CD4-positive, alpha-beta memory T cell (primary cell): Measurements from ENCODE around the gene ATP8B4. TPM values are rescaled to one million over a fixed set of nuclear protein-coding genes. Genes with fewer than 3 reads are reported as not detected.

Experiments
- CTCF ChIA-PET: fragments of 350-600 bp; sonication (Branson Sonifier 250); formaldehyde crosslinking; loops from one replicate; lab custom pipeline; 2021; ENCODE audit warnings: inconsistent platforms; ENCODE audit not compliant: partially characterized antibody; lab: Charles Lee
- POLR2A ChIA-PET: fragments of 350-600 bp; sonication (Branson Sonifier 250); formaldehyde crosslinking; loops from one replicate; lab custom pipeline; 2021; ENCODE audit not compliant: partially characterized antibody; lab: Charles Lee
- DNase-seq, 5 donors: peaks; one replicate each; pipeline versions ENCODE4 v3.0.0 to v3.0.0-alpha.2; 2020 to 2022; ENCODE audit warnings: mixed read lengths in 1 of 5
- H3K27ac ChIP-seq: one replicate; pipeline ENCODE4 v1.7.0; 2013; ENCODE audit warnings: low read depth, low read length
- H3K27me3 ChIP-seq: 2 replicates; pipeline ENCODE4 v1.7.0; 2013; ENCODE audit warnings: mild to moderate bottlenecking, low read length, moderate library complexity; ENCODE audit not compliant: insufficient read depth
- H3K36me3 ChIP-seq: 2 replicates; pipeline ENCODE4 v1.7.0; 2013; ENCODE audit warnings: mild to moderate bottlenecking, low read length, moderate library complexity; ENCODE audit not compliant: insufficient read depth
- H3K4me1 ChIP-seq: 2 replicates; pipeline ENCODE4 v1.7.0; 2013; ENCODE audit warnings: mild to moderate bottlenecking, low read length, moderate library complexity; ENCODE audit not compliant: insufficient read depth
- H3K4me3 ChIP-seq, 2 donors: one replicate each; pipeline ENCODE4 v1.7.0; 2013; ENCODE audit warnings: low read length in 2 of 2, mild to moderate bottlenecking in 1 of 2
- H3K9me3 ChIP-seq, 2 donors: one replicate each; pipeline ENCODE4 v1.7.0; 2013; ENCODE audit warnings: low read length in 2 of 2, control low read depth in 1 of 2; ENCODE audit not compliant: control insufficient read depth in 1 of 2
- H3K27ac Mint-ChIP-seq, 7 donors: one replicate each; pipeline ENCODE4 v1.8.0; 2020 to 2021; ENCODE audit warnings: mixed read lengths in 7 of 7, mild to moderate bottlenecking in 6 of 7, inconsistent platforms in 3 of 7, moderate library complexity in 3 of 7
- H3K27me3 Mint-ChIP-seq, 2 donors: one replicate each; pipeline ENCODE4 v1.8.0; 2020 to 2021; ENCODE audit warnings: mixed read lengths in 2 of 2
- H3K36me3 Mint-ChIP-seq, 2 donors: one replicate each; pipeline ENCODE4 v1.8.0; 2020 to 2021; ENCODE audit warnings: mixed read lengths in 2 of 2, inconsistent platforms in 1 of 2, mild to moderate bottlenecking in 1 of 2
- H3K4me1 Mint-ChIP-seq, 4 donors: one replicate each; pipeline ENCODE4 v1.8.0; 2020 to 2021; ENCODE audit warnings: mixed read lengths in 4 of 4, mild to moderate bottlenecking in 1 of 4
- H3K4me3 Mint-ChIP-seq, 8 donors: one replicate each; pipeline ENCODE4 v1.8.0; 2020 to 2021; ENCODE audit warnings: mixed read lengths in 8 of 8, mild to moderate bottlenecking in 7 of 8, moderate library complexity in 6 of 8, inconsistent platforms in 3 of 8
- H3K9me3 Mint-ChIP-seq, 8 donors: one replicate each; pipeline ENCODE4 v1.8.0; 2020 to 2021; ENCODE audit warnings: mixed read lengths in 8 of 8, mild to moderate bottlenecking in 5 of 8, inconsistent platforms in 3 of 8, moderate library complexity in 1 of 8
- intact Hi-C: fragments of 100-400 bp; cut with micrococcal nuclease; formaldehyde crosslinking; loops from one replicate; pipeline ENCODE4 v1.15.1; 2023
- polyA plus RNA-seq, 2 donors: library from polyadenylated mRNA; unstranded; fragments of 300-500 nt; fragmentation: Illumina TruSeq; gene quantifications; one replicate each; pipeline ENCODE4 v1.2.3, GENCODE V29; 2021
- total RNA-seq, 2 experiments: library from RNA; stranded (reverse); gene quantifications; one replicate each; pipeline ENCODE4 v1.2.3, GENCODE V29; 2021

The ATP8B4 gene
- total and polyA plus RNA-seq, 4 experiments from 2014 or later = 0.11 to 0.67 (median 0.44) TPM; not detected in 1

GRCh38 chr15:49888734-49889133 is 230.3 kb downstream of the ATP8B4 start:
- intact Hi-C loops = no loop called here

GRCh38 chr15:49888323-49888693 is 230.7 kb downstream of the ATP8B4 start:
- ChIA-PET CTCF (no interaction called here), POLR2A (no interaction called here)
- intact Hi-C loops = no loop called here
- no peaks in the 10 kb centered on the region for H3K36me3 ChIP-seq
- no peaks in the 10 kb centered on the region for H3K9me3 ChIP-seq
- H3K27me3 Mint-ChIP-seq = peaks cover 0 to 2% of the 10 kb centered on the region in 2 donors
- no peaks in the 10 kb centered on the region for H3K4me1 ChIP-seq
- no peaks in the 10 kb centered on the region for H3K27me3 ChIP-seq
- H3K27ac Mint-ChIP-seq = no peak overlapping the region
- no peak overlapping the region for H3K4me3 ChIP-seq
- no peak overlapping the region for H3K4me3 Mint-ChIP-seq
- H3K9me3 Mint-ChIP-seq = no peaks in the 10 kb centered on the region
- no peaks in the 10 kb centered on the region for H3K36me3 Mint-ChIP-seq
- no peak overlapping the region for H3K27ac ChIP-seq
- no peaks in the 10 kb centered on the region for H3K4me1 Mint-ChIP-seq
- DNase-seq = no peak

More at GRCh38 chr15:49888734-49889133, 230.3 kb downstream of the ATP8B4 start:
- Mint-ChIP-seq H3K9me3 (no peaks in the 10 kb centered on the region), H3K36me3 (no peaks in the 10 kb centered on the region), H3K4me1 (no peaks in the 10 kb centered on the region), H3K27ac (no peak overlapping the region), H3K4me3 (no peak overlapping the region), H3K27me3 (peaks cover 0 to 2% of the 10 kb centered on the region in 2 donors)
- no peak for DNase-seq
- Histone ChIP-seq H3K9me3 (no peaks in the 10 kb centered on the region), H3K27ac (no peak overlapping the region), H3K27me3 (no peaks in the 10 kb centered on the region), H3K4me1 (no peaks in the 10 kb centered on the region), H3K36me3 (no peaks in the 10 kb centered on the region), H3K4me3 (no peak overlapping the region)
- ChIA-PET CTCF (no interaction called here), POLR2A (no interaction called here)

GRCh38 chr15:49887659-49888322 is 231.2 kb downstream of the ATP8B4 start:
- no peaks in the 10 kb centered on the region for H3K36me3 Mint-ChIP-seq
- no peaks in the 10 kb centered on the region for H3K27me3 ChIP-seq
- no peaks in the 10 kb centered on the region for H3K9me3 Mint-ChIP-seq
- no peak overlapping the region for H3K27ac ChIP-seq
- no peak overlapping the region for H3K27ac Mint-ChIP-seq
- H3K36me3 ChIP-seq = no peaks in the 10 kb centered on the region
- no peak for DNase-seq
- H3K9me3 ChIP-seq = no peaks in the 10 kb centered on the region
- intact Hi-C loops = no loop called here
- POLR2A ChIA-PET = no interaction called here
- peaks cover 0 to 2% of the 10 kb centered on the region in 2 donors for H3K27me3 Mint-ChIP-seq
- H3K4me1 ChIP-seq = no peaks in the 10 kb centered on the region
- H3K4me3 Mint-ChIP-seq = no peak overlapping the region
- CTCF ChIA-PET = no interaction called here
- H3K4me1 Mint-ChIP-seq = no peaks in the 10 kb centered on the region
- H3K4me3 ChIP-seq = no peak overlapping the region

- Mint-ChIP-seq H3K27me3 (peaks cover 0 to 2% of the 10 kb centered on the region in 2 donors), H3K9me3 (no peaks in the 10 kb centered on the region), H3K36me3 (no peaks in the 10 kb centered on the region), H3K4me1 (no peaks in the 10 kb centered on the region), H3K4me3 (no peak overlapping the region), H3K27ac (no peak overlapping the region)
- no peak overlapping the region for H3K27ac ChIP-seq
- CTCF ChIA-PET = no interaction called here
- no peaks in the 10 kb centered on the region for H3K4me1 ChIP-seq
- H3K9me3 ChIP-seq = no peaks in the 10 kb centered on the region
- no peak overlapping the region for H3K4me3 ChIP-seq
- POLR2A ChIA-PET = no interaction called here
- no peaks in the 10 kb centered on the region for H3K27me3 ChIP-seq
- intact Hi-C loops = no loop called here
- no peaks in the 10 kb centered on the region for H3K36me3 ChIP-seq
- no peak for DNase-seq
These were observed 235.9 kb downstream of the ATP8B4 start for GRCh38 chr15:49883121-49883520.

GRCh38 chr15:49881866-49882265 is 237.2 kb downstream of the ATP8B4 start:
- Histone ChIP-seq H3K36me3 (no peaks in the 10 kb centered on the region), H3K9me3 (no peaks in the 10 kb centered on the region), H3K27me3 (no peaks in the 10 kb centered on the region), H3K4me3 (no peak overlapping the region), H3K27ac (no peak overlapping the region), H3K4me1 (no peaks in the 10 kb centered on the region)
- Mint-ChIP-seq H3K4me1 (peaks cover 0 to under 1% (median 0%) of the 10 kb centered on the region in 4 donors), H3K9me3 (no peaks in the 10 kb centered on the region), H3K27me3 (peaks cover 0 to 2% of the 10 kb centered on the region in 2 donors), H3K4me3 (no peak overlapping the region), H3K36me3 (no peaks in the 10 kb centered on the region), H3K27ac (no peak overlapping the region)
- POLR2A ChIA-PET = no interaction called here
- intact Hi-C loops = no loop called here
- DNase-seq = no peak
- CTCF ChIA-PET = no interaction called here

GRCh38 chr15:49881433-49881832 is 237.6 kb downstream of the ATP8B4 start:
- Histone ChIP-seq H3K9me3 (no peaks in the 10 kb centered on the region), H3K27me3 (no peaks in the 10 kb centered on the region), H3K4me3 (no peak overlapping the region), H3K36me3 (no peaks in the 10 kb centered on the region), H3K4me1 (no peaks in the 10 kb centered on the region), H3K27ac (no peak overlapping the region)
- CTCF ChIA-PET = no interaction called here
- peaks cover 0 to 2% of the 10 kb centered on the region in 2 donors for H3K27me3 Mint-ChIP-seq
- H3K9me3 Mint-ChIP-seq = no peaks in the 10 kb centered on the region
- POLR2A ChIA-PET = no interaction called here
- intact Hi-C loops = no loop called here
- H3K27ac Mint-ChIP-seq = no peak overlapping the region
- H3K36me3 Mint-ChIP-seq = no peaks in the 10 kb centered on the region
- H3K4me3 Mint-ChIP-seq = no peak overlapping the region
- no peak for DNase-seq
- H3K4me1 Mint-ChIP-seq = peaks cover 0 to 2% (median 0%) of the 10 kb centered on the region in 4 donors

GRCh38 chr15:49877873-49878521 is 241.0 kb downstream of the ATP8B4 start:
- Mint-ChIP-seq H3K27ac (no peak overlapping the region), H3K4me3 (no peak overlapping the region), H3K4me1 (peaks cover 0 to 2% (median 0%) of the 10 kb centered on the region in 4 donors), H3K36me3 (no peaks in the 10 kb centered on the region), H3K27me3 (no peaks in the 10 kb centered on the region), H3K9me3 (no peaks in the 10 kb centered on the region)
- POLR2A ChIA-PET = no interaction called here
- Histone ChIP-seq H3K4me3 (no peak overlapping the region), H3K36me3 (no peaks in the 10 kb centered on the region), H3K9me3 (no peaks in the 10 kb centered on the region), H3K4me1 (no peaks in the 10 kb centered on the region), H3K27me3 (no peaks in the 10 kb centered on the region), H3K27ac (no peak overlapping the region)
- intact Hi-C loops = no loop called here
- CTCF ChIA-PET = no interaction called here
- DNase-seq = no peak
